HK-2 (cell line): ENCODE results near the gene ANKRD6.

Experiments
- DNase-seq: peaks from one replicate; pipeline ENCODE4 v3.0.0-alpha.2; 2018; ENCODE audit not compliant: unreplicated experiment

Gene ANKRD6

DNA sequence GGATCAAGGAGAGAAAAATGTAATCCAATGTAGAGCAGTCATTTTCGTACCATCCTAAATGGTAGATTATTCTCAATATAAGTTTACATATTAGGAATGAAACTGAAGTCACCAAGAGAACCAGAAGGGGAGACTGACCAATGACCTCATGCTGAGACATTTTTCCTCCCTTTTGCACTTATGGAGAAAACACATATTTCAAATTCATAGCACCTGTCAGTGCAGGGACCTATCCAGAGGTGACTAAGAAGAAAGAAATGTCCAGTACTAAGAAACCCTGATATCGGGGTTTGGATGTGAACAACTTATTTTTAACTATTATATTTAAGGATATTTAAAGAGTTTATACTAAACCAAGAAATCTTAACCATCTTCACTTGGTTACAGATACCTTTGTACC lies 222.2 kb downstream of the ANKRD6 start:
- DNase-seq, result no peak

GRCh38 chr6:89657445-89658158 lies 224.7 kb downstream of the ANKRD6 start:
- no peak for DNase-seq

GRCh38 chr6:89660981-89661380 lies 228.0 kb downstream of the ANKRD6 start:
- DNase-seq, result no peak

GRCh38 chr6:89661559-89661958 lies 228.6 kb downstream of the ANKRD6 start:
- no peak for DNase-seq

GRCh38 chr6:89662659-89663223 lies 229.8 kb downstream of the ANKRD6 start:
- DNase-seq, result no peak

GRCh38 chr6:89667872-89668556 lies 235.1 kb downstream of the ANKRD6 start:
- DNase-seq, result no peak

DNA sequence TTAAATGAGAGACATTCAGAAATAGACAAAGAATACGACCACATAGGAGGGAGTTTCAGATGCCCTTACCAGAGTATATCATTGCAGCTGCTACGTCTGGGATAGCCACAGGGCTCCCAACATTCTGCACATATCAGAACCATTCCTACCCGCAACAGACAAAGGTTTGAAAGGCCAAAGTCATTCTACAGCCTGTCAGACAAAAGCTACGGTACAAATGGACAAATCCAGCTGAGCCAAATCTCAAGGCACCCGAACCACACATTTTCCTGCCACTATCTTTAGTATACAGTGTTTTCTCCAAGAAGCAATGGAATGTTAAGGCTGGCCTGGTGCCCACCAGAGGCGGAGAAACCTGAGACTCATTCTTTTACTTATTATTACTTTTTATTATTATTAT lies 236.1 kb downstream of the ANKRD6 start:
- DNase-seq, result no peak

DNA sequence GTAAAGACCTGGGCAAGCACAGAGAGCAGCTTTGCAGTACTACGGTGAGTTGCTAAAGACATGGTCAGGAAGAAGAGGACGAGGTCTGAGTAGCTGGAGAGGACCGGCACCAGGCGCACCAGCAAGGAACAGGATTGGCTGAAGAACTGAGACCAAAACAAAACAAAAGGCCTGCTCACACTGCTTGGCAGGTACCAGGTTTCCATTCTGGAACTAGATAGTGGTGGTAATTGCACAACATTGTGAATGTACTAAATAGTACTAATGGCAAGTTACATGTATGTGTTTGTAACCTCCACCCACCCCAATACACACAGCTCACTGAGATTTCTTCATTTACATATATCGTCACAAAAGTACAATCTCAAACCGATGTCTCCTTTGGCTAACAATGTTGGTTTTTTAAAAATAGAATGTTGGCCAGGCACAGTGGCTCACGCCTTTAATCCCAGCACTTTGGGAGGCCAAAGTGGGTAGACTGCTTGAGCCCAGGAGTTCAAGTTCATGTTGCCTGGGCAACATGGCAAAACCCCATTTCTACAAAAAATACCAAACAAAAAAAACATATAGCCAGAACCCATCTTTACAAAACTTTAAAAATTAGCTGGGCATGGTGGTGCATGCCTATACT lies 238.1 kb downstream of the ANKRD6 start:
- no peak for DNase-seq

DNA sequence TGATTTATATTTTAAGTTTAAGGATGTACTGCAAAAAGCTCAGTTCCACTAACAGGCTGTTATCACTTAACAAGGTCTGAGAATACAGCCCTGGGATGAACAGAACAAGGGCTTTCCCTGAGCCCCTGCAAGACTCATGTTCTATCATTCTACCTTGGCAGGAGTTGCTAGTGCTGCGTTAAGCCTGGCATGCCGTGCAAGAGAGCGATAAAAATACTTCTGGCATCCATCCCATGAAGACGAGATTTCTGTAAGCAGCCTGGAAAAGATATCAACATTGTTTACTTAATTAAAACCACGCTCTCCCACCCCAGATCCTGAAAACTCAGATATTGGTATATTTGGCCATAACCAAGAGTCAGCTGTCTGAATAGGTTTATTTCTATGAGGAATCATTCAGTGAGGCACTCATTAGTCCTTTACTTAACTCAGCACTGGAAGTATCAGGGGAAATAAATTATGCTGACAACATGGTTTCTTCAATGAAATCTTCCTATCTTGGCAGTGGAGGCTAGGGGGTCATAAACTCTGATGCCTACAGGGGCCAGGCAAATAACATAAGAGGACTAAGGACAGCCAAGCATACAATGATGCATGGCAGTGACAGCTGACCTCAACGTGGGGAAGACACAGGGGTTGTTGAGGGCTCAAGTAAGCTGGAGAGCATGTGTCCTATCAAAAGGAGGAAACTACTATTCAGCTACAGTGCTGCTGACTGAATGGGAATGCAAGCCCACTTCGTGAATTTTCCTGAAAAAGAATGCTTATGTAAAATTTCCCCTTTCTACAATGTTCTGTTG lies 243.2 kb downstream of the ANKRD6 start:
- DNase-seq, result no peak

- DNase-seq, result no peak
These were observed 245.6 kb downstream of the ANKRD6 start for GRCh38 chr6:89678531-89678930.

DNA sequence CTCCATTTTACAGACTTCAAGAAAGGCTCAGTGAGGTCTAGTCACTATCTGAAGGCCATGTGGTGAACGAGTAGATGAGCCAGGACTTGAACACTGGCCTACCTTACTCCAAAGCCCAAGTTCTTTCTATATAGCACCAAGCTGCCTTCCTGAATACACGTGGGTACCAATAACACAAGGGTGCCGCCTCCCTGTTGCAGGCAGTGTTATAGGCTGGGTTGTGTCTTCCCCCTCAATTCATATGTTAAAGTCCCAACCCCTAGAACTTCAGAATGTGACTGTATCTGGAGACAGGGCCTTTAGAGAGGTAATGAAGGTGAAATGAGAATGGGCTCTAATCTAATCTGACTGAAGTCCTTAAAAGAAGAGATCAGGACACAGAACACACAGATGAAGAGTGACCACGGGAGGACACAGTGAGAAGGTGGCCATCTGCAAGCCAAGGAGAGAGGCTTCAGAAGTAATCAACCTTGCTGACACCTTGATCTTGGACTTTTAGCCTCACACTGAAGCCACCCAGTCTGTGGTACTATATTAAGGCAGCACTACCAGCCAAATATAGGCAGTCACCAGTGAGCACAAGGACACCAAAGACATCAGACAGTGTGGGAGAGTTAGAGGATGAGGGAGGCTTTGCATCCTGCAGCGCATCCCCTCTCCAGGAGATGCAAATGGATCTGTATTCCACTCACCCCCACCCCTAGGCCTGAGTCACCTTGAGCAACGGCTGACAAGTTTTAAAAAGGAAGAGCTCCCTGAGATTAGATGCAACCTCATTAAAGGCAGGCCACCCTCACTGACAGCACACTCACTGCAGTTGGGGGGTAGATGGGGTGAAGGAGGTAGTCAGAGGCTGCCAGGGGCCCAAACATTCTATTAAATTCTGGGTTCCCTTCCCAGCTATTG lies 246.5 kb downstream of the ANKRD6 start:
- no peak for DNase-seq

- no peak for DNase-seq
These were observed 247.2 kb downstream of the ANKRD6 start for GRCh38 chr6:89680150-89680549.

GRCh38 chr6:89680551-89680950 lies 247.6 kb downstream of the ANKRD6 start:
- DNase-seq, result no peak

DNA sequence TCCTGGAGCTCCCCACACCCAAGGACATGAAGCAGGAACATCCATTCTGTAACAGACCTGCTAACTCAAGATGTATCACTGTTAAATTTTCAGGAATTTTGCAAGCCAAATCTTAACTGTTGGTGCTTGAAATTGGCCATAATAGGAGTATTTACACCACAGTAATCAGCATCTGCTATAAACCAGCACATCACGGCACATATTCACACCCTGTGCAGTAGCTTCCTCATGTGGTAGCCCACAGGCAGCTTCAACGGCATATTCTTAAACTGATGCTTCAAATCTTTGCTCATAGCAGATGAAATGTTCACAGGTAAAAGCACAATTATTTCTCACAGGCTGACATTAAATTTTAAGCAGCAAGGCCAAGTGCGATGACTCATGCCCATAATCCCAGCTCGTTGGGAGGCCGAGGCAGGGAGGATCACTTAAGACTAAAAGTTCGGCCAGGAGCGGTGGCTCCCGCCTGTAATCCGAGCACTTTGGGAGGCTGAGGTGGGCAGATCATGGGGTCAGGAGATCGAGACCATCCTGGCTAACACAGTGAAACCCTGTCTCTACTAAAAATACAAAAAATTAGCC lies 249.1 kb downstream of the ANKRD6 start:
- no peak for DNase-seq

DNA sequence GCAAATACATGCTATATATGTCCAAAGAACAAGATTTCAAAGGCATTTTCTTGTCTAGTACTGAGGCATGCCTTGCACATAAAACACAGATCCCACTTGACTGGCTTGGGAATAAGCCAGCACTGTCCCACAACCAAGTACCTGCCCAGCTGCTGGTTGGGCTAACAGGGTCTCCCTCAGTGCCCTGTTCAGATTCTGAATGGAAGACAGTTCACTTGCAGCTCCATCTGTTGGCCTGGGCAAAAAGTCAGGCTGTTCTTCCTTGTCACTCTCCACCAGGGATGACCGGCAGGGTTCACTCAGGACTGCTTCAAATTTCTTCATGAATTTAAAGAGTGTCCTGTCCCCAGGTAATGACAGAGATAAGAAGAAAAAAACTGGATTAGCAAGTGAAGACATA lies 250.0 kb downstream of the ANKRD6 start:
- no peak for DNase-seq
